Stimulated activated CD8-positive, alpha-beta memory T cell treated with anti-CD3 and anti-CD28 coated beads, Interleukin-7, amount 100 ng/mL, for 1 hour (primary cell): ENCODE data around the gene ASB10.

Source experiments
- DNase-seq, 2 donors: peaks; one replicate each; pipeline ENCODE4 v3.0.0-alpha.2; 2020; ENCODE audit warnings: low read depth in 2 of 2

The ASB10 gene

GRCh38 chr7:151187409-151188251 lies 580 bp upstream of the ASB10 start:
- no peak for DNase-seq

GRCh38 chr7:151185762-151186639 lies 1.0 kb downstream of the ASB10 start:
- DNase-seq: no peak

- no peak for DNase-seq
Measured at GRCh38 chr7:151181011-151181431, 6.0 kb downstream of the ASB10 start.

- DNase-seq: no peak
Measured at GRCh38 chr7:151179946-151180345, 7.1 kb downstream of the ASB10 start.

- no peak for DNase-seq
Measured at GRCh38 chr7:151179287-151179860, 7.7 kb downstream of the ASB10 start.

- DNase-seq: no peak
Measured at GRCh38 chr7:151178831-151179230, 8.2 kb downstream of the ASB10 start.

- no peak for DNase-seq
Measured at GRCh38 chr7:151178236-151178635, 8.8 kb downstream of the ASB10 start.

GRCh38 chr7:151177310-151177709 lies 9.7 kb downstream of the ASB10 start:
- no peak for DNase-seq

- no peak for DNase-seq
Measured at GRCh38 chr7:151176401-151176800, 10.6 kb downstream of the ASB10 start.

- no peak for DNase-seq
Measured at GRCh38 chr7:151175793-151176311, 11.2 kb downstream of the ASB10 start.

GRCh38 chr7:151175047-151175792 lies 11.8 kb downstream of the ASB10 start:
- no peak for DNase-seq

- no peak for DNase-seq
Measured at GRCh38 chr7:151174246-151175046, 12.6 kb downstream of the ASB10 start.

- no peak for DNase-seq
Measured at GRCh38 chr7:151173386-151174245, 13.4 kb downstream of the ASB10 start.

GRCh38 chr7:151172273-151173141 lies 14.5 kb downstream of the ASB10 start:
- peak; percentile 53 to 60 for DNase-seq

- no peak for DNase-seq
Measured at GRCh38 chr7:151168787-151169162, 18.3 kb downstream of the ASB10 start.

- DNase-seq: peak in 1 of 2 donors; percentile 33
Measured at GRCh38 chr7:151168003-151168786, 18.9 kb downstream of the ASB10 start.

- no peak for DNase-seq
Measured at GRCh38 chr7:151167197-151167961, 19.7 kb downstream of the ASB10 start, which contains the start of gene GBX1. Gene GBX1, minus strand, starts transcription at chr7:151167694. Its CDS starts 146 bp downstream, at chr7:151167548.
